GM12875 (cell line): Measurements from ENCODE around the gene TRAPPC6A.

ENCODE experiments used
- H3K4me3 ChIP-seq: one replicate; pipeline ENCODE4 v1.5.1; 2011; ENCODE audit warnings: low read depth, low read length, control low read depth
- TF ChIP-seq, protein P1 (sequence below): IDR thresholded peaks from 2 replicates; pipeline ENCODE4 v1.5.1; 2011; ENCODE audit warnings: low read depth, mild to moderate bottlenecking, control low read depth, inconsistent platforms, low read length, moderate library complexity, borderline replicate concordance; ENCODE audit not compliant: insufficient read depth

The TRAPPC6A gene

DNA sequence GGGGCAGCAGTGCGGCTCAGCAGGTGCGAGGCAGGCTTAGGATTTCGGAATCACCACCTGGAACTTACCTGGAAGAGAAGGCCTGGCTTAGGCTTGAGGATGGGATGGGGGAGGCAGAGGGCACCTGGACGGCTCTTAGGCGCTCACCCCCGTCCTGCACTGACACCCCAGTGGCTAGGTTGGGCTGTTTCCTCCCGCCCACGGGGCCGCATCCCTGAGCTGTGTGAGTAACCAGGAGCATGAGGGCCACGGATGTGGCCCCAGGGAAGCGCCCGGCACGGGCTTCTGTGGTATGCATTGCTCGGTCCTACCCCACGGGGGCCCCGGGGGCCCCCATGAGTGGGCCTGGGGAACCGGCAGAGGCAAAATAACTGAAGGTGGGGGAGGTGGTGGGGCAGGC is 14.9 kb downstream of the TRAPPC6A start:
- TF ChIP-seq, protein P1, sequence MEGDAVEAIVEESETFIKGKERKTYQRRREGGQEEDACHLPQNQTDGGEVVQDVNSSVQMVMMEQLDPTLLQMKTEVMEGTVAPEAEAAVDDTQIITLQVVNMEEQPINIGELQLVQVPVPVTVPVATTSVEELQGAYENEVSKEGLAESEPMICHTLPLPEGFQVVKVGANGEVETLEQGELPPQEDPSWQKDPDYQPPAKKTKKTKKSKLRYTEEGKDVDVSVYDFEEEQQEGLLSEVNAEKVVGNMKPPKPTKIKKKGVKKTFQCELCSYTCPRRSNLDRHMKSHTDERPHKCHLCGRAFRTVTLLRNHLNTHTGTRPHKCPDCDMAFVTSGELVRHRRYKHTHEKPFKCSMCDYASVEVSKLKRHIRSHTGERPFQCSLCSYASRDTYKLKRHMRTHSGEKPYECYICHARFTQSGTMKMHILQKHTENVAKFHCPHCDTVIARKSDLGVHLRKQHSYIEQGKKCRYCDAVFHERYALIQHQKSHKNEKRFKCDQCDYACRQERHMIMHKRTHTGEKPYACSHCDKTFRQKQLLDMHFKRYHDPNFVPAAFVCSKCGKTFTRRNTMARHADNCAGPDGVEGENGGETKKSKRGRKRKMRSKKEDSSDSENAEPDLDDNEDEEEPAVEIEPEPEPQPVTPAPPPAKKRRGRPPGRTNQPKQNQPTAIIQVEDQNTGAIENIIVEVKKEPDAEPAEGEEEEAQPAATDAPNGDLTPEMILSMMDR = no peak
- no peak overlapping the region for H3K4me3 ChIP-seq

DNA sequence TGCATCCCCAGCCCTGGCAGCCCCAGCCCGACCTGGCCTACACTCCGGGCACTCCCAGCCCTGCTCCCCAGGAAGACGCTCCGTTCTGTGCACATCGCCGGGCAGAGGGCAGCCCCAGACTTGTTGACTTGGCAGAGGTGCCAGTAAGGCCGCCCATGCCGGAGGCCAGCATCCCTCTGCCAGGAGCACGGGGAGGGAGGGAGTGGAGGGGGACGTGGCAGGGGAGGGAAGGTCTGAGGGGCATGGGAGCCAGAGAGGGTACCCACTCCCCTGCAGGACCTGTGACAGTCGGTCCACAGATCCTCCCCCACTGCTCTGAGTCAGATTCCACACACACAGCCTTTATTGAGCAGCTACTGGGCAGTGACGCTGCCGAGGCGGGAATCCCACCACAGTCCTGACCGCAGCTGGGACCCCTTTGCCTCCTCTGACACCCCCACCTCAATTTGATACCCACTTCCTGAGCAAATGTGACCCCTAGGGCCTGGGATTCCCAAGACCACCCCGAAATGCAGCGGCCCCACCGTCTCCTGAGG is 15.4 kb downstream of the TRAPPC6A start:
- TF ChIP-seq, protein P1 = no peak
- no peak overlapping the region for H3K4me3 ChIP-seq

- TF ChIP-seq, protein P1 = peak; percentile 23; the same call in 1 of the 2 replicates
- no peak overlapping the region for H3K4me3 ChIP-seq
These were observed 16.1 kb downstream of the TRAPPC6A start for GRCh38 chr19:45161738-45162607.

GRCh38 chr19:45160870-45161737 is 16.9 kb downstream of the TRAPPC6A start, which contains the start of gene NKPD1:
NKPD1 (minus strand) TSS chr19:45160982; CDS start chr19:45160150, 832 bp downstream.
- H3K4me3 ChIP-seq = no peak within 1 kb of the TSS
- TF ChIP-seq, protein P1 = no peak

GRCh38 chr19:45159971-45160324 is 18.1 kb downstream of the TRAPPC6A start:
- TF ChIP-seq, protein P1 = no peak
- H3K4me3 ChIP-seq = no peak overlapping the region

GRCh38 chr19:45159210-45159970 is 18.6 kb downstream of the TRAPPC6A start:
- TF ChIP-seq, protein P1 = no peak
- no peak overlapping the region for H3K4me3 ChIP-seq
